H1 (cell line): ENCODE data around the gene A2ML1. TPM values are rescaled to one million over a fixed set of nuclear protein-coding genes. Genes with fewer than 3 reads are reported as not detected.
"Not testable (repeated sequence)": the region's sequence is repeated elsewhere in the genome, so short reads cannot be mapped to it uniquely, and the experiment has no call there.

Experiments used
- CTCF ChIA-PET: fragments of 300-600 bp; sonication (Branson Sonifier 250); formaldehyde crosslinking; loops from one replicate; lab custom pipeline; 2021; ENCODE audit not compliant: partially characterized antibody; lab: Charles Lee
- POLR2A ChIA-PET: fragments of 300-600 bp; sonication (Branson Sonifier 250); formaldehyde crosslinking; loops from one replicate; lab custom pipeline; 2021; ENCODE audit warnings: inconsistent platforms; ENCODE audit not compliant: partially characterized antibody; lab: Charles Lee
- DNase-seq, 2 experiments: peaks; one replicate each; pipeline versions ENCODE4 v3.0.0 to v3.0.0-alpha.2; 2010 to 2022; ENCODE audit warnings: low spot score in 2 of 2, low read depth in 1 of 2, mixed read lengths in 1 of 2
- FAIRE-seq: peaks from 2 replicates; lab custom pipeline; 2011; peaks lifted over from hg19 to GRCh38; lab: Jason Lieb, UNC
- H2AFZ ChIP-seq: 2 replicates; pipeline ENCODE4 v1.8.1; 2012; ENCODE audit warnings: low read length, inconsistent platforms
- H2AK5ac ChIP-seq: 2 replicates; pipeline ENCODE4 v1.6.1; 2013; ENCODE audit warnings: low read depth, low read length
- H2BK120ac ChIP-seq: replicated peaks from 2 replicates; pipeline ENCODE3; 2013; ENCODE audit warnings: low read depth, low read length, inconsistent platforms
- H2BK12ac ChIP-seq: 2 replicates; pipeline ENCODE4 v1.6.1; 2013; ENCODE audit warnings: low read depth, low read length
- H2BK15ac ChIP-seq: 2 replicates; pipeline ENCODE4 v1.6.1; 2013; ENCODE audit warnings: low read length
- H2BK20ac ChIP-seq: 2 replicates; pipeline ENCODE4 v1.6.1; 2013; ENCODE audit warnings: low read length
- H2BK5ac ChIP-seq: 2 replicates; pipeline ENCODE4 v1.6.1; 2013; ENCODE audit warnings: low read depth, low read length
- H3K14ac ChIP-seq: 2 replicates; pipeline ENCODE4 v1.6.1; 2013; ENCODE audit warnings: inconsistent platforms; ENCODE audit not compliant: insufficient read length
- H3K18ac ChIP-seq: 2 replicates; pipeline ENCODE4 v1.6.1; 2013; ENCODE audit warnings: low read length; ENCODE audit errors: extremely low read depth
- H3K23ac ChIP-seq: 2 replicates; pipeline ENCODE4 v1.6.1; 2013; ENCODE audit warnings: inconsistent platforms; ENCODE audit not compliant: insufficient read length
- H3K23me2 ChIP-seq: 2 replicates; pipeline ENCODE4 v1.6.1; 2013; ENCODE audit warnings: low read depth, low read length
- H3K27ac ChIP-seq: 2 replicates; pipeline ENCODE4 v1.6.1; 2011; ENCODE audit warnings: low read depth, low read length, inconsistent platforms
- H3K27me3 ChIP-seq, 4 experiments: replicated peaks in 1 of 4; 1 replicate in 1 of 4; 2 replicates in 3 of 4; pipeline versions ENCODE4 v1.6.1 to v1.8.1; 2011 to 2013; ENCODE audit warnings: low read length in 3 of 4, mild to moderate bottlenecking in 3 of 4, inconsistent platforms in 2 of 4, mixed read lengths in 2 of 4, moderate library complexity in 1 of 4; ENCODE audit not compliant: control insufficient read depth in 3 of 4, insufficient read depth in 3 of 4; ENCODE audit errors: extremely low read depth in 1 of 4
- H3K36me3 ChIP-seq, 4 experiments: 2 replicates each; pipeline versions ENCODE4 v1.6.1 to v1.8.1; 2011 to 2013; ENCODE audit warnings: mild to moderate bottlenecking in 4 of 4, low read length in 3 of 4, moderate library complexity in 2 of 4, control low read depth in 1 of 4, inconsistent platforms in 1 of 4; ENCODE audit not compliant: insufficient read depth in 4 of 4, control insufficient read depth in 2 of 4
- H3K4ac ChIP-seq: replicated peaks from 2 replicates; pipeline ENCODE3; 2013; ENCODE audit warnings: low read length, low read depth, mixed read lengths, inconsistent platforms; ENCODE audit not compliant: insufficient read length
- H3K4me1 ChIP-seq, 4 experiments: replicated peaks in 1 of 4; 1 replicate in 1 of 4; 2 replicates in 3 of 4; pipeline versions ENCODE4 v1.6.1 to v1.8.1; 2011 to 2013; ENCODE audit warnings: low read length in 3 of 4, inconsistent platforms in 2 of 4, mixed read lengths in 1 of 4; ENCODE audit not compliant: insufficient read depth in 4 of 4, control insufficient read depth in 3 of 4
- H3K4me2 ChIP-seq, 2 experiments: 2 replicates each; pipeline versions ENCODE4 v1.6.1 to v1.8.1; 2011 to 2013; ENCODE audit warnings: low read depth in 2 of 2, low read length in 2 of 2, control low read depth in 1 of 2, inconsistent platforms in 1 of 2, mild to moderate bottlenecking in 1 of 2; ENCODE audit not compliant: insufficient read depth in 1 of 2
- H3K4me3 ChIP-seq, 4 experiments: fragments of 200-600, 300-600 bp in 1 of 4; sonication (generic), shearing (Covaris generic), sonication (Bioruptor Twin) in 1 of 4; 2 replicates each; pipeline versions ENCODE4 v1.5.1 to v1.8.1; 2011 to 2016; ENCODE audit warnings: low read length in 4 of 4, low read depth in 3 of 4, control low read depth in 2 of 4, inconsistent platforms in 2 of 4, mild to moderate bottlenecking in 2 of 4, mixed read lengths in 1 of 4, moderate library complexity in 1 of 4; ENCODE audit not compliant: insufficient read depth in 2 of 4; ENCODE audit errors: extremely low read depth in 1 of 4
- H3K56ac ChIP-seq: replicated peaks from 2 replicates; pipeline ENCODE3; 2013; ENCODE audit warnings: low read depth, mild to moderate bottlenecking, mixed read lengths, low read length, inconsistent platforms; ENCODE audit not compliant: insufficient read length
- H3K79me1 ChIP-seq: 2 replicates; pipeline ENCODE4 v1.6.1; 2013; ENCODE audit warnings: low read depth, low read length, control low read depth
- H3K79me2 ChIP-seq, 2 experiments: 2 replicates each; pipeline versions ENCODE4 v1.6.1 to v1.8.1; 2012 to 2013; ENCODE audit warnings: low read length in 2 of 2, mild to moderate bottlenecking in 2 of 2, inconsistent platforms in 1 of 2; ENCODE audit not compliant: insufficient read depth in 2 of 2, control insufficient read depth in 1 of 2
- H3K9ac ChIP-seq, 4 experiments: replicated peaks in 1 of 4; 1 replicate in 1 of 4; 2 replicates in 3 of 4; pipeline versions ENCODE4 v1.6.1 to v1.8.1; 2011 to 2013; ENCODE audit warnings: low read depth in 3 of 4, low read length in 3 of 4, control low read depth in 2 of 4, mild to moderate bottlenecking in 2 of 4, moderate library complexity in 2 of 4, inconsistent platforms in 1 of 4; ENCODE audit errors: extremely low read depth in 1 of 4
- H3K9me3 ChIP-seq, 2 experiments: 2 replicates each; pipeline versions ENCODE4 v1.6.1 to v1.8.1; 2012 to 2013; ENCODE audit warnings: mild to moderate bottlenecking in 2 of 2, moderate library complexity in 2 of 2, control low read depth in 1 of 2, inconsistent platforms in 1 of 2, low read depth in 1 of 2, low read length in 1 of 2, mixed read lengths in 1 of 2; ENCODE audit not compliant: insufficient read depth in 2 of 2
- H4K20me1 ChIP-seq, 2 experiments: replicated peaks in 1 of 2; 2 replicates each; pipeline versions ENCODE3 to v1.8.1; 2011 to 2013; ENCODE audit warnings: inconsistent platforms in 2 of 2, low read length in 2 of 2, mild to moderate bottlenecking in 1 of 2; ENCODE audit not compliant: insufficient read depth in 2 of 2, control insufficient read depth in 1 of 2
- H4K5ac ChIP-seq: 2 replicates; pipeline ENCODE4 v1.6.1; 2013; ENCODE audit warnings: low read length, low read depth, mixed read lengths, inconsistent platforms; ENCODE audit not compliant: insufficient read length
- H4K8ac ChIP-seq: 2 replicates; pipeline ENCODE4 v1.8.0; 2013; ENCODE audit warnings: mild to moderate bottlenecking, moderate library complexity, low read length, inconsistent platforms; ENCODE audit not compliant: insufficient read depth; ENCODE audit errors: extremely low read depth
- H4K91ac ChIP-seq: replicated peaks from 2 replicates; pipeline ENCODE3; 2013; ENCODE audit warnings: low read length, mixed read lengths, inconsistent platforms; ENCODE audit not compliant: insufficient read length
- WGBS, 2 experiments: shearing (Covaris generic) in 1 of 2; methylation state at CpG; one replicate each; pipeline versions ENCODE4 v1.1.6 to v1.1.7; 2013 to 2015; ENCODE audit warnings: low lambda C conversion rate in 2 of 2, mixed read lengths in 2 of 2, inconsistent platforms in 1 of 2, low coverage in 1 of 2, missing lambda C conversion rate in 1 of 2; ENCODE audit not compliant: insufficient replicate concordance in 2 of 2, insufficient coverage in 1 of 2, insufficient read length in 1 of 2; ENCODE audit errors: extremely low coverage in 1 of 2, missing lambda C conversion rate in 1 of 2; 5-methylcytosine and 5-hydroxymethylcytosine counted together
- polyA plus RNA-seq, 7 experiments: library from polyadenylated mRNA; depleted of rRNA in 3 of 7; stranded (reverse) in 5 of 7; unstranded in 2 of 7; fragments of >200 nt in 5 of 7; fragments of 200-250 nt in 2 of 7; gene quantifications; 1 replicate in 5 of 7; 2 replicates in 1 of 7; 4 replicates in 1 of 7; pipeline versions ENCODE4 v1.2.1 to v1.2.3, GENCODE V29; 2011 to 2013; ENCODE audit warnings: missing spikeins in 2 of 7, mixed read lengths in 2 of 7
- total RNA-seq: library from RNA; stranded (reverse); fragmentation: NEBNext Ultra II Directional; extraction: Animal tissue kit (Norgen Biotek cat#: 25700); gene quantifications from 2 replicates; pipeline ENCODE4 v1.2.1, GENCODE V29; 2021

A2ML1 gene
- total and polyA plus RNA-seq, 2 of the 8 experiments (the other 6 are each of a cell fraction or from before 2014, with no cell fraction given): 10.2 to 10.3 TPM

GRCh38 chr12:8919643-8920042, 97.2 kb downstream of the A2ML1 start:
- Histone ChIP-seq H4K20me1 (peaks cover 20 to 34% of the 10 kb centered on the region in 2 experiments), H3K79me2 (peaks cover 38 to 95% of the 10 kb centered on the region in 2 experiments), H3K4me1 (peaks cover 0 to 12% (median 5%) of the 10 kb centered on the region in 4 experiments; a peak in 4 of 7 replicates), H3K36me3 (peaks cover 29 to 88% (median 60%) of the 10 kb centered on the region in 4 experiments)
- POLR2A ChIA-PET: interaction anchor here (0.6 to 18.7 kb wide), 4 partner anchors 11 to 237 kb away, joined by 3 to 438 read pairs (median 157); partner anchors contain the start of gene M6PR
- 95% methylated on average over 4 of the region's 4 CpGs; no CpG with 5 or more reads in 1 of the 2 experiments for WGBS, 2 experiments
- H2BK5ac ChIP-seq, H3K56ac ChIP-seq, H3K79me1 ChIP-seq, H2BK120ac ChIP-seq, H3K4me2 ChIP-seq, H3K4ac ChIP-seq, DNase-seq, H4K5ac ChIP-seq, H3K14ac ChIP-seq, H3K27ac ChIP-seq, H2AK5ac ChIP-seq, H2BK15ac ChIP-seq, H3K4me3 ChIP-seq, H2BK20ac ChIP-seq, H2BK12ac ChIP-seq, H4K8ac ChIP-seq, H3K23ac ChIP-seq, FAIRE-seq, H3K9me3 ChIP-seq, H3K23me2 ChIP-seq, H3K27me3 ChIP-seq, H3K18ac ChIP-seq, H4K91ac ChIP-seq, H2AFZ ChIP-seq, H3K9ac ChIP-seq: not testable (repeated sequence)
- CTCF ChIA-PET: interaction anchor here (0.9 to 3.1 kb wide), 3 partner anchors 59 to 262 kb away, joined by 3 to 11 read pairs (median 3); no protein-coding TSS in a partner anchor
